Cerebellar cortex (tissue), 1 donor: Measurements from ENCODE around the gene NOD1.
A peak's percentile ranks its signal among the peaks of the same experiment; 100 is the strongest.
"Not testable (repeated sequence)": the region's sequence is repeated elsewhere in the genome, so short reads cannot be mapped to it uniquely, and the experiment has no call there.

Source experiments
- DNase-seq: peaks from one replicate; pipeline ENCODE4 v3.0.0-alpha.2; 2015; ENCODE audit warnings: low spot score

NOD1 gene

GRCh38 chr7:30504301-30505173 lies 26.0 kb upstream of the NOD1 start, which contains the start of gene GGCT:
Gene GGCT (minus strand): TSS chr7:30504829. CDS start chr7:30504709, 120 bp downstream.
- DNase-seq, result peak; percentile 100

- DNase-seq, result peak; percentile 35
Measured at GRCh38 chr7:30503274-30504212, 25.0 kb upstream of the NOD1 start.

- DNase-seq, result no peak
Measured at GRCh38 chr7:30502470-30503251, 24.1 kb upstream of the NOD1 start.

- no peak for DNase-seq
Measured at GRCh38 chr7:30501264-30501663, 22.7 kb upstream of the NOD1 start.

- DNase-seq, result no peak
Measured at GRCh38 chr7:30493228-30493627, 14.6 kb upstream of the NOD1 start.

DNA sequence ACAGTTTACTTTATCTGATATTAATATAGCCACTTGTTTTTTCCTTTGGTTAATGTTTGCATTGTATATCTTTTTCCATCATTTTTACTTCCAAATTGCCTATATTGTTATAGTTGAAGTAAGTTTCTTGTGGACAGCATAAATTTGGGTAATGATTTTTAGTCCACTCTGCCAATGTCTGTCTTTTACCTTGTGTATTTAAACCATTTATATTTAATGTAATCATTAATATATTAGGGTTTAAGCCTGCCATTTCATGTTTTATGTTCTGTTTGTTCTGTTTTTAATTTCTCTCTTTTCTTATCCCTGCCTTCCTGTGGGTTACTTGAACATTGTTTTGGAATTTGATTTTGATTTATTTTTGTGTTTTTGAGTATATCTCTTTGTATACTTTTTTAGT lies 12.8 kb upstream of the NOD1 start:
- DNase-seq, result no peak

GRCh38 chr7:30487371-30487770 lies 8.8 kb upstream of the NOD1 start:
- no peak for DNase-seq

DNA sequence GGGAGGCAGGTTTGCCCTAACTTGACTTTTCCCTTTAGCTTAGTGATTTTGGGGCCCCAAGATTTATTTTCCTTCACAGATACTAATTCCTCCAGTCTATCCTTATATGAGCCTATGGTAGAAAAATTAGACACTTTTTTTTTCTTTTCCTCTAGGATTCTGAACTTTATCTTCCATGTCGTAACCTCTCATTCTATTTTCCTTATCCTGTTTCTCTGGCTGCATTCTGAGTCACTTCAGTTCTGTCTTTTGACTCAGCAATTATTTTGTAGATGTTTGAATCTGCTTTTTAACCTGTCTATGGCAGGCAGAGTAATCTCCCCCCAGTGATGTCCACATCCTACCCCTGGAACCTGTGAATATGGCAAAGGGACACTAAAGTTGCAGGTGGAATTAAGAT lies 7.1 kb upstream of the NOD1 start:
- DNase-seq, result no peak

DNA sequence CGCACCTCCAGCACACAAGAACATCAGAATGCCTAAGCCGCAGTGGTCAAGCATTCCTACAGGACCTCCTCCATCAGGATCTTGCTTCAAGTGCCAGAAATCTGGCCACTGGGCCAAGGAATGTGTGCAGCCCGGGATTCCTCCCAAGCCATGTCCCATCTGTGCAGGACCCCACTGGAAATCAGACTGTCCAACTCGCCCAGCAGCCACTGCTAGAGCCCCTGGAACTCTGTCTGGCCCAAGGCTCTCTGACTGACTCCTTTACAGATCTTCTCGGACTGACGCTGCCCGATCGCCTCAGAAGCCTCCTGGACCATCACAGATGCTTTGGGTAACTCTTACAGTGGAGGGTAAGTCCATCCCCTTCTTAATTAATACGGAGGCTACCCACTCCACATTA lies 2.8 kb upstream of the NOD1 start:
- not testable (repeated sequence) for DNase-seq

DNA sequence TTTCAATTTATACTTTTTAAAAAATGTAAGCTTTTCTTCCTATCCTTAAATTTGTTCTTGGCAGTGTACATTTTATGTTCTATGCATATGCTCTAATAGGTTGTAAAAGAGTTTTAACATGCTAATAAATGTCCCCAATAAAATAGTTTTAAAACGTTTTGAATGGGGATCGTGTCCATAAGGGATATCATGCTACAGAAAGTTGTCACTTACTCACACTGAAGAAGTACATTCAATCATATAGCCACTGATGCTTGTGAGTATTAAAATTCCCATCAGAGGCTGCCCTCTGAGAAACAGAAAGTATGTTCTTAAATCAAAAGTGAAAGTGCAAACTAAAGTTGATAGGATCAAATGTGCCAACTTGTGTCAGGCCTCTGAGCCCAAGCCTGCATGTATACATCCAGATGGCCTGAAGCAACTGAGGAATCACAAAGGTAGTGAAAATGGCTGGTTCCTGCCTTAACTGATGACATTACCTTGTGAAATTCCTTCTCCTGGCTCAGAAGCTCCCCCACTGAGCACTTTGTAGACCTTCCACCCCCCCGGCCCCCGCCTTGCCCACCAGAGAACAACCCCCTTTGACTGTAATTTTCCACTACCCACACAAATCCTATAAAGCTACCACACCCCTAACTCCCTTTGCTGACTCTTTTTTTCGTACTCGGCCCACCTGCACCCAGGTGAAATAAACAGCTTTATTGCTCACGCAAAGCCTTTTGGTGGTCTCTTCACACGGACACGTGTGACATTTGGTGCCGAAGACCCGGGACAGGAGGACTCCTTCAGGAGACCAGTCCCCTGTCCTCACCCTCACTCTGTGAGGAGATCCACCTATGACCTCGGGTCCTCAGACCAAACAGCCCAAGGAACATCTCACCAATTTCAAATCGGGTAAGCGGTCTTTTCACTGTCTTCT lies 877 bp upstream of the NOD1 start:
- no peak for DNase-seq

GRCh38 chr7:30476459-30477145 lies 2.0 kb downstream of the NOD1 start:
- no peak for DNase-seq

GRCh38 chr7:30475580-30475979 lies 3.0 kb downstream of the NOD1 start:
- no peak for DNase-seq

- no peak for DNase-seq
Measured at GRCh38 chr7:30474893-30475292, 3.7 kb downstream of the NOD1 start.

- no peak for DNase-seq
Measured at GRCh38 chr7:30474485-30474884, 4.1 kb downstream of the NOD1 start.

DNA sequence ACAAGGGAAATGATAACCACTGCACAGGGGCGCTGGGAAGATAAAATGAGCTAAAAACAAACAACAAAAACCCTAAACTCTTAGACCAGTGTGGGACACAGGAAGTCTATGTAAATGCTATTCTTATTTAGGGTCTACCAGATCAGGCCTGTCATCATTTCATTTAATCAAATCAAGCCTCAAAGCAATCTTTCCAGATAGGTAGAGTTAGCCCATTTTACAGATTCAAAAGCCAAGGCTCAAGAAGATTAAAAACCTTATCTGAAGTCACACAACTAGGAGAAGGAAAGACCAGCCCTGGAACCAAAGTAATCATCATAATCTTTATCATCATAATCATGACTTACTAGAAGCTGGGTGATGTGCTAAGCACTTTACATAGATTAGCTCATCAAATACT lies 4.7 kb downstream of the NOD1 start:
- DNase-seq, result no peak

DNA sequence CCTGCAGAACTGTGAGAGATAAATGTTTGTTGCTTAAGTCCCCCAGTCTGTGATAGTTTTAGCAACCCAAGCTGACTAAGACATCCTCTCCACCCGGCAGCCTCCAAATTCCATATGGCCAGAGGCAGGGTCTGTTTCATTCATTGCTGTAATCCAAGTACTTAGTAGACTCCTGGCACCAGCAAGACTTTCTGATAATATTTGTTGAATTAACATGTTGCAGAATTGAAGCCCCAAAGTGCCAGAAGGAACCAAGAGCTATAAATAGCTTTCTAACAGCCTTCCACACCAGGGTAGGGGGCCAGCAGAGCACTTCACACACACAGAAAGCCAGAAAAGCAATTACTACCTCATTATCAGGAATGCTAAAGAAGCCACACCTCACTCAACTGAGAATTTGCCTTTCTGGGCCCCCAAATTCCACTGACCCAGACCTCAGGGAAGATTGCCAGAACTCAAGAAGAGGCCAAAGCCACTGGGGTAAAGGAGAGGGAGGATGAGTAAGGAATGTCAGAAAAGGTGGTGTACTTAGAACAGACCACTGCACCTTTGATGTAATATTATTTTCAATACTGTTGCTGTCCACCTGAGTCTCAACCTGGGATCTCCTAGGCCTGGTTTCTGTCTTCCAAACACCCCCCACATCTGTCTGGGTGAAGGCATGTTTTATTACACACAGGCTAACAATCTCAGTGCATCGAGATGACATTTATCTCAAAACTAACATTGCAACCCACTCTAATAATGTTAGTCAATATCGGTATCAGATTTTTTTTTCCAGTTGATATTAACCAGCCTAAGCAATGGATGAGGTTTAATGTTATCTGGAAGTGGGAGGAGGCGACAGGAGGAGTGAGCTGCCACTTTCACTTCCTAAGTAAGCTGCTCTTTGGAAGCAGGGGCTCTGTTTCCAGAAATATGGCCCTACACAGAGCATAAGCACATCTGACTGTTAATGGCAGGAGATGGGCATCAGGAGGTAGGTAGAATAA lies 5.5 kb downstream of the NOD1 start:
- DNase-seq, result no peak

- DNase-seq, result no peak
Measured at GRCh38 chr7:30472081-30472783, 6.4 kb downstream of the NOD1 start.

- no peak for DNase-seq
Measured at GRCh38 chr7:30471205-30471604, 7.4 kb downstream of the NOD1 start.
